SK-N-SH (cell line): ENCODE results near the gene ALDH3A1. TPM values are rescaled to one million over a fixed set of nuclear protein-coding genes. Genes with fewer than 3 reads are reported as not detected.

Experiments used
- CTCF ChIA-PET: fragments of 300-600, 350-600 bp; formaldehyde crosslinking; extraction: SDS; loops from one replicate; lab custom pipeline; 2021; lab: Yijun Ruan, JAX
- POLR2A ChIA-PET: fragments of 350-600 bp; sonication (Branson Sonifier 250); formaldehyde crosslinking; extraction: SDS; loops from one replicate; lab custom pipeline; 2020; ENCODE audit warnings: antibody characterized with exemption, inconsistent platforms; lab: Yijun Ruan, JAX
- DNase-seq: peaks from one replicate; pipeline ENCODE4 v3.0.0; 2012
- H2AFZ ChIP-seq: fragments of 200-600 bp; sonication (generic); 2 replicates; pipeline ENCODE4 v1.8.1; 2016; ENCODE audit warnings: antibody characterized with exemption, mild to moderate bottlenecking, low read depth
- H3F3A ChIP-seq: fragments of 200-600 bp; sonication (generic); replicated peaks from 2 replicates; pipeline ENCODE3; 2016; ENCODE audit warnings: antibody characterized with exemption, mild to moderate bottlenecking; ENCODE audit not compliant: insufficient read depth
- H3K27ac ChIP-seq, 2 experiments: fragments of 200-500 bp in 1 of 2; fragments of 200-600 bp in 1 of 2; sonication (Bioruptor generic) in 1 of 2; sonication (generic), shearing (Covaris generic) in 1 of 2; 2 replicates each; pipeline versions ENCODE4 v1.5.1 to v1.6.1; 2014 to 2016; ENCODE audit warnings: low read depth in 2 of 2, inconsistent platforms in 1 of 2, low read length in 1 of 2, mild to moderate bottlenecking in 1 of 2, mixed read lengths in 1 of 2
- H3K27me3 ChIP-seq: fragments of 200-600 bp; sonication (generic), shearing (Covaris generic); 2 replicates; pipeline ENCODE4 v1.6.1; 2016; ENCODE audit warnings: mixed run types; ENCODE audit not compliant: insufficient read depth
- H3K36me3 ChIP-seq, 2 experiments: fragments of 200-500 bp in 1 of 2; fragments of 200-600 bp in 1 of 2; sonication (Bioruptor generic) in 1 of 2; sonication (generic) in 1 of 2; replicated peaks in 1 of 2; 2 replicates each; pipeline versions ENCODE3 to v1.5.1; 2014 to 2016; ENCODE audit warnings: low read length in 1 of 2, mild to moderate bottlenecking in 1 of 2; ENCODE audit not compliant: insufficient read depth in 2 of 2, control insufficient read depth in 1 of 2
- H3K4me1 ChIP-seq, 2 experiments: fragments of 200-500 bp in 1 of 2; fragments of 200-600 bp in 1 of 2; sonication (Bioruptor generic) in 1 of 2; sonication (generic), shearing (Covaris generic) in 1 of 2; 2 replicates each; pipeline versions ENCODE4 v1.5.1 to v1.6.1; 2014 to 2016; ENCODE audit warnings: low read depth in 1 of 2, low read length in 1 of 2, mixed run types in 1 of 2; ENCODE audit not compliant: insufficient read depth in 2 of 2, control insufficient read depth in 1 of 2
- H3K4me2 ChIP-seq: fragments of 200-600 bp; sonication (generic), shearing (Covaris generic); 2 replicates; pipeline ENCODE4 v1.6.1; 2017; ENCODE audit warnings: mixed run types
- H3K4me3 ChIP-seq, 2 experiments: fragments of 200-500 bp in 1 of 2; fragments of 200-600 bp in 1 of 2; sonication (Bioruptor generic) in 1 of 2; sonication (generic), shearing (Covaris generic) in 1 of 2; 2 replicates each; pipeline versions ENCODE4 v1.5.1 to v1.8.1; 2014 to 2016; ENCODE audit warnings: low read depth in 2 of 2, inconsistent platforms in 1 of 2, low read length in 1 of 2, mild to moderate bottlenecking in 1 of 2, mixed read lengths in 1 of 2, moderate library complexity in 1 of 2
- H3K79me2 ChIP-seq: fragments of 200-600 bp; sonication (generic); 2 replicates; pipeline ENCODE4 v1.8.1; 2017; ENCODE audit warnings: mild to moderate bottlenecking; ENCODE audit not compliant: insufficient read depth
- H3K9ac ChIP-seq: fragments of 200-600 bp; sonication (generic); 2 replicates; pipeline ENCODE4 v1.6.1; 2017; ENCODE audit warnings: mixed run types
- H3K9me2 ChIP-seq: fragments of 200-600 bp; sonication (generic); 2 replicates; pipeline ENCODE4 v1.6.1; 2017; ENCODE audit warnings: mixed run types
- H3K9me3 ChIP-seq: fragments of 200-600 bp; sonication (generic); 2 replicates; pipeline ENCODE4 v1.6.1; 2017; ENCODE audit warnings: mixed run types, mild to moderate bottlenecking, moderate library complexity
- H4K20me1 ChIP-seq: fragments of 200-600 bp; sonication (generic); 2 replicates; pipeline ENCODE4 v1.6.1; 2017; ENCODE audit warnings: mild to moderate bottlenecking, mixed run types; ENCODE audit not compliant: insufficient read depth
- ELF1 ChIP-seq: IDR thresholded peaks from 2 replicates; pipeline ENCODE4 v1.4.0; 2012
- FOSL2 ChIP-seq: IDR thresholded peaks from 2 replicates; pipeline ENCODE4 v1.4.0; 2012; ENCODE audit warnings: low read depth, mild to moderate bottlenecking, moderate library complexity, borderline replicate concordance
- FOXM1 ChIP-seq: IDR thresholded peaks from 2 replicates; pipeline ENCODE4 v1.4.0; 2012; ENCODE audit warnings: low read depth, mild to moderate bottlenecking
- MXI1 ChIP-seq: IDR thresholded peaks from 2 replicates; pipeline ENCODE4 v1.6.1; 2012; ENCODE audit warnings: mild to moderate bottlenecking, low read depth, low read length, improper control_type of control experiment
- POLR2AphosphoS5 ChIP-seq: IDR thresholded peaks from 2 replicates; pipeline ENCODE4 v1.6.1; 2012; ENCODE audit warnings: low read depth, low read length
- RAD21 ChIP-seq: IDR thresholded peaks from 2 replicates; pipeline ENCODE4 v1.6.1; 2012; ENCODE audit warnings: mild to moderate bottlenecking, low read length
- SMC3 ChIP-seq: IDR thresholded peaks from 2 replicates; pipeline ENCODE4 v1.6.1; 2012; ENCODE audit warnings: low read depth, low read length, improper control_type of control experiment
- TAF1 ChIP-seq: IDR thresholded peaks from 2 replicates; pipeline ENCODE4 v1.6.1; 2012; ENCODE audit warnings: low read depth, mild to moderate bottlenecking, low read length, moderate library complexity, borderline replicate concordance
- WGBS: methylation state at CpG from one replicate; pipeline ENCODE4 v1.1.6; 2017; ENCODE audit warnings: low lambda C conversion rate; 5-methylcytosine and 5-hydroxymethylcytosine counted together
- polyA plus RNA-seq, 3 experiments: library from polyadenylated mRNA; depleted of rRNA; stranded (reverse); fragments of >200 nt; gene quantifications; 2 replicates each; pipeline ENCODE4 v1.2.3, GENCODE V29; 2012
- TF ChIP-seq, protein P1 (sequence below): fragments of 200-600 bp; sonication (generic); IDR thresholded peaks from 2 replicates; pipeline ENCODE4 v1.6.1; 2017; ENCODE audit warnings: antibody characterized with exemption, mild to moderate bottlenecking, moderate library complexity
- TF ChIP-seq, protein P2 (sequence below): IDR thresholded peaks from 2 replicates; pipeline ENCODE4 v1.4.0; 2012; ENCODE audit warnings: low read depth, borderline replicate concordance

ALDH3A1 gene
- polyA plus RNA-seq, 1 of the 3 experiments (the other 2 are of a cell fraction) = 0.79 TPM

DNA sequence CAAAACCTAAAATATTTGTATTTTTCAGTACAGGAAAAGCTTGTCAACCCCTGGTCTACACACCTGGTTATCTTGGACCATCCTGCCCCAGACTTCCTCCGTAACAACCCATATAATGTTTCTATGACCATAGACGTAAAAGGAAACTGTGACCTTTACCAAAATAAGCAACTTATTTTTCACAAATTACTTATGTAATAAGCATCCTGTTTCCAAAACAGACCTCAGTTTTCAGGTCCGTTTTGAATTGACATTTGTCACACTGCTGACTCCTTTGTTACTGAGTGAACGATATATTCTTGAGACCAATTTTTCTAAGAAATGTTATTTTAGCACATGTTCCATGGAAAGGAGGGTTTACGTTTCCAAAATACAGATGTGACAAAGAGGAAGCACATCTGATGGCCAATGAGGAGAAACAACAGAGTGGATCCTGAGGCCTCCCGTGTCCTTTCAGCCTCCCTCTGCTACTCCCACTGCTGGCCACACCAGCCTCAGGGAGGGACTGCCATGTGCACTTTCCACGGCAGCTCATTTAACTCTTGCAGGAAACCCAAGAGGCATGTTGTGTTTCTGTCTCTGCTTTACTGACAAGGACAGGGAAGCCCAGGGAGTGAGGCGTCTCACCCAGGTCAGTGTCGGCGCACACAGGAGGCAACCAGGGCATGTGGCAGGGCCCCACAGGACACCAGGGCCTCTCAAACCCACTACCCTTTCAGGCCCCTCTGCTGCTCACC lies 20.1 kb upstream of the ALDH3A1 start:
- Histone ChIP-seq H3K9me3 (no peaks in the 10 kb centered on the region), H3K4me3 (no peak overlapping the region), H3K9ac (no peak overlapping the region), H3K36me3 (no peaks in the 10 kb centered on the region), H3K9me2 (no peaks in the 10 kb centered on the region), H3K79me2 (no peaks in the 10 kb centered on the region), H3F3A (peaks cover 7% of the 10 kb centered on the region), H3K27ac (no peak overlapping the region), H2AFZ (no peak overlapping the region), H4K20me1 (no peaks in the 10 kb centered on the region), H3K27me3 (no peaks in the 10 kb centered on the region), H3K4me2 (no peak overlapping the region), H3K4me1 (peaks cover 0 to 3% of the 10 kb centered on the region in 2 experiments; a peak in 2 of 4 replicates)
- WGBS = 75% methylated on average over 10 of the region's 10 CpGs
- ChIA-PET POLR2A (no interaction called here), CTCF (interaction anchor here (1.0 to 8.8 kb wide), 7 partner anchors 10 to 405 kb away, joined by 3 to 292 read pairs (median 5); partner anchors contain the start of gene B9D1)
- no peak for TF ChIP-seq TAF1
- no peak for TF ChIP-seq POLR2AphosphoS5
- no peak for TF ChIP-seq ELF1
- TF ChIP-seq FOXM1 = no peak
- DNase-seq = no peak

DNA sequence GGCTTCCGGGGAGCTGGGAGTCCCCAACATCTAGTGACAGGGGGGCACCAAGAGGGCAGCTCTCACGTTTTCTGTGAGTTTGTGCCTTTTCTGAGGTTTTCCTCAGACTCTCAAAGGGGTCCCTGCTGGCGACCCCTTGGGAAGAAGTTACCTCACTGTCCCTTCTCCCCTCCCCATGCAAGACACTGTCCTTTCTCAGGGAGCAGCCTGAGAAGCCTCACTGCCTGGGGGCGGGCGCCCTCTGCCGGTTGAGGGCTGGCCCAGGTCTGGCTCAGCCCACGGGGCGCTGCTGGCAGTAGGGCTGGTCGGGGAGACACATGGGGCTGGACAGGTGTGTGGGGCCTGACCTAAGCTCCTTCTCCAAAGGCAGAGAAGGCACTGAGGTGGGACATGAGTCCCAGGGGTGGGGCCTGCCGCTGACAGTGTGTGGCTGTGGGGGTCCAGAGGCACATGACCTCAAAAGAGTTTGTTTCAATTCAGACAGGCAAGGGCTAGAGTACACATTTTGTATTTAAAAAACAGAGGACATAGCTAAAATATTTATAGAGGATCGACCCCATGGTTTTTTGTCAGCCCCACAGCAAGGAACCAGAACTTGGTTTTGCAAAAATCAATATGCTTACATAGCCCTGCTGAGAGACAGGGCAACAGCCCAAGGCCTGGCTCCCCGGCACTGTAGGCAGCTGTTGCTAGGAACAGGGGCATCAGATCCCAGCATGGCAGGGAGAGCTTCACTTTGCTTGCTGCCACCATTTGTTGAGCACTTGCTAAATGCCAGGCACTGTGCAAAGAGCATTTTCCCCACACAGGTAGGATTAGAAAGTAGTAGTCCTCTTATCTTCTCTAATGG lies 18.5 kb upstream of the ALDH3A1 start:
- CTCF ChIA-PET = interaction anchor here (0.6 to 8.8 kb wide), 61 partner anchors 10 to 426 kb away, joined by 3 to 292 read pairs (median 4); partner anchors contain the start of genes ALDH3A2, B9D1 and RNF112

More for the DNA sequence above, 18.5 kb upstream of the ALDH3A1 start:
- no peaks in the 10 kb centered on the region for H4K20me1 ChIP-seq
- no peaks in the 10 kb centered on the region for H3K79me2 ChIP-seq
- 0 out of 2 replicates have a peak overlapping the region, but pooled peaks have one; percentile 7 for H2AFZ ChIP-seq
- no peaks in the 10 kb centered on the region for H3K9me3 ChIP-seq
- no peaks in the 10 kb centered on the region for H3K27me3 ChIP-seq
- peaks cover 2 to 3% of the 10 kb centered on the region in 2 experiments; a peak in 2 of 4 replicates for H3K4me1 ChIP-seq
- H3K27ac ChIP-seq = no peak overlapping the region
- POLR2A ChIA-PET = interaction anchor here (0.6 kb wide), 1 partner anchor 119 kb away, joined by 3 read pairs; no protein-coding TSS in a partner anchor
- peaks cover 7% of the 10 kb centered on the region for H3F3A ChIP-seq
- DNase-seq = peak; percentile 87
- no peak overlapping the region for H3K4me2 ChIP-seq
- 24% methylated on average over 9 of the region's 12 CpGs for WGBS
- no peaks in the 10 kb centered on the region for H3K9me2 ChIP-seq
- no peaks in the 10 kb centered on the region for H3K36me3 ChIP-seq
- H3K4me3 ChIP-seq = peak overlapping the region in 1 of 2 experiments; percentile 46; a peak in 1 of 4 replicates
- no peak overlapping the region for H3K9ac ChIP-seq
- no peak for TF ChIP-seq FOSL2
- TF ChIP-seq, protein P1, sequence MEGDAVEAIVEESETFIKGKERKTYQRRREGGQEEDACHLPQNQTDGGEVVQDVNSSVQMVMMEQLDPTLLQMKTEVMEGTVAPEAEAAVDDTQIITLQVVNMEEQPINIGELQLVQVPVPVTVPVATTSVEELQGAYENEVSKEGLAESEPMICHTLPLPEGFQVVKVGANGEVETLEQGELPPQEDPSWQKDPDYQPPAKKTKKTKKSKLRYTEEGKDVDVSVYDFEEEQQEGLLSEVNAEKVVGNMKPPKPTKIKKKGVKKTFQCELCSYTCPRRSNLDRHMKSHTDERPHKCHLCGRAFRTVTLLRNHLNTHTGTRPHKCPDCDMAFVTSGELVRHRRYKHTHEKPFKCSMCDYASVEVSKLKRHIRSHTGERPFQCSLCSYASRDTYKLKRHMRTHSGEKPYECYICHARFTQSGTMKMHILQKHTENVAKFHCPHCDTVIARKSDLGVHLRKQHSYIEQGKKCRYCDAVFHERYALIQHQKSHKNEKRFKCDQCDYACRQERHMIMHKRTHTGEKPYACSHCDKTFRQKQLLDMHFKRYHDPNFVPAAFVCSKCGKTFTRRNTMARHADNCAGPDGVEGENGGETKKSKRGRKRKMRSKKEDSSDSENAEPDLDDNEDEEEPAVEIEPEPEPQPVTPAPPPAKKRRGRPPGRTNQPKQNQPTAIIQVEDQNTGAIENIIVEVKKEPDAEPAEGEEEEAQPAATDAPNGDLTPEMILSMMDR = peak; percentile 96
- peak; percentile 89 for TF ChIP-seq SMC3
- peak; percentile 95 for TF ChIP-seq RAD21
- TF ChIP-seq, protein P2, sequence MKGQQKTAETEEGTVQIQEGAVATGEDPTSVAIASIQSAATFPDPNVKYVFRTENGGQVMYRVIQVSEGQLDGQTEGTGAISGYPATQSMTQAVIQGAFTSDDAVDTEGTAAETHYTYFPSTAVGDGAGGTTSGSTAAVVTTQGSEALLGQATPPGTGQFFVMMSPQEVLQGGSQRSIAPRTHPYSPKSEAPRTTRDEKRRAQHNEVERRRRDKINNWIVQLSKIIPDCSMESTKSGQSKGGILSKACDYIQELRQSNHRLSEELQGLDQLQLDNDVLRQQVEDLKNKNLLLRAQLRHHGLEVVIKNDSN = no peak
- TF ChIP-seq MXI1 = peak; percentile 27; the same call in 1 of the 2 replicates
